Panc1 (cell line): Measurements from ENCODE around the gene NIPAL3.

Experiments used
- POLR2AphosphoS5 ChIP-seq: IDR thresholded peaks from 2 replicates; pipeline ENCODE4 v1.6.1; 2012; ENCODE audit warnings: mild to moderate bottlenecking, low read depth, low read length, moderate library complexity
- SIN3A ChIP-seq: IDR thresholded peaks from 2 replicates; pipeline ENCODE4 v1.6.1; 2012; ENCODE audit warnings: low read depth, mild to moderate bottlenecking, low read length, moderate library complexity, borderline replicate concordance; ENCODE audit not compliant: insufficient read depth
- TCF7L2 ChIP-seq: IDR thresholded peaks from 2 replicates; pipeline ENCODE4 v1.6.1; 2011; ENCODE audit warnings: mild to moderate bottlenecking, low read depth, low read length, inconsistent platforms
- TF ChIP-seq, protein P1 (sequence below), 2 experiments: IDR thresholded peaks; 2 replicates each; pipeline ENCODE4 v1.6.1; 2011 to 2012; ENCODE audit warnings: low read depth in 2 of 2, control low read depth in 1 of 2, low read length in 1 of 2, mild to moderate bottlenecking in 1 of 2, moderate library complexity in 1 of 2; ENCODE audit not compliant: insufficient read depth in 1 of 2
- TF ChIP-seq, protein P2 (sequence below): fragments of 450-650 bp; IDR thresholded peaks from 2 replicates; pipeline ENCODE4 v1.5.1; 2017; ENCODE audit warnings: mild to moderate bottlenecking

DNA sequence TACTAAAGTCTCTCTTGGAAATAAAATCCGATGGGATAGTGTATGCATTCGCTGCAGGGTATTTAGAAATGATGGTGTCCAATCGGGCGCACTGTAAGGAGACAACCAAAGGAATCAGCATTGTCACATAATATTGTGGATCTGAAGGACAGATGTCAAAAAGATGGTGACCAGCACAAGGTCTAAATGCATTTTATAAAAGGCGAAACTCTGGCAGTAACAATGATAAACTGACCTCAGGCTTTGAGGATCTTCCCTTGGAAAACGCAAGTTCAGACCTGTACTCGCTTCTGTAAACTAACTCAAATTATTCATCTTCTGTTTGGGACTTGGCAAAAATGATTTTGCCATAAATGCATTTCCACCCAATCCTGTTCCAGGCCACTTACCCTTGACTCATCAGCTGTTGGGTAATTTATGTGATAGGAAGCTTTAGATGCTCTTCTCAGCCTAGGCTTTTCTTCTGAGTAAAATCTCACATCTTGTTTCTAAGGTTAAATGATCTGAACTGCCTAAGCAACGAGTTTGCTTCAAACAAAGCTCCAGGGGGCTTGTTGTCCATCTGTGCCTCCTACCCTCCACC, 35.8 kb upstream of the NIPAL3 start:
- TF ChIP-seq POLR2AphosphoS5 (no peak), SIN3A (no peak), TCF7L2 (no peak)
- TF ChIP-seq, protein P1, sequence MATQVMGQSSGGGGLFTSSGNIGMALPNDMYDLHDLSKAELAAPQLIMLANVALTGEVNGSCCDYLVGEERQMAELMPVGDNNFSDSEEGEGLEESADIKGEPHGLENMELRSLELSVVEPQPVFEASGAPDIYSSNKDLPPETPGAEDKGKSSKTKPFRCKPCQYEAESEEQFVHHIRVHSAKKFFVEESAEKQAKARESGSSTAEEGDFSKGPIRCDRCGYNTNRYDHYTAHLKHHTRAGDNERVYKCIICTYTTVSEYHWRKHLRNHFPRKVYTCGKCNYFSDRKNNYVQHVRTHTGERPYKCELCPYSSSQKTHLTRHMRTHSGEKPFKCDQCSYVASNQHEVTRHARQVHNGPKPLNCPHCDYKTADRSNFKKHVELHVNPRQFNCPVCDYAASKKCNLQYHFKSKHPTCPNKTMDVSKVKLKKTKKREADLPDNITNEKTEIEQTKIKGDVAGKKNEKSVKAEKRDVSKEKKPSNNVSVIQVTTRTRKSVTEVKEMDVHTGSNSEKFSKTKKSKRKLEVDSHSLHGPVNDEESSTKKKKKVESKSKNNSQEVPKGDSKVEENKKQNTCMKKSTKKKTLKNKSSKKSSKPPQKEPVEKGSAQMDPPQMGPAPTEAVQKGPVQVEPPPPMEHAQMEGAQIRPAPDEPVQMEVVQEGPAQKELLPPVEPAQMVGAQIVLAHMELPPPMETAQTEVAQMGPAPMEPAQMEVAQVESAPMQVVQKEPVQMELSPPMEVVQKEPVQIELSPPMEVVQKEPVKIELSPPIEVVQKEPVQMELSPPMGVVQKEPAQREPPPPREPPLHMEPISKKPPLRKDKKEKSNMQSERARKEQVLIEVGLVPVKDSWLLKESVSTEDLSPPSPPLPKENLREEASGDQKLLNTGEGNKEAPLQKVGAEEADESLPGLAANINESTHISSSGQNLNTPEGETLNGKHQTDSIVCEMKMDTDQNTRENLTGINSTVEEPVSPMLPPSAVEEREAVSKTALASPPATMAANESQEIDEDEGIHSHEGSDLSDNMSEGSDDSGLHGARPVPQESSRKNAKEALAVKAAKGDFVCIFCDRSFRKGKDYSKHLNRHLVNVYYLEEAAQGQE (IDR thresholded peaks at IDR 0.05; ENCODE audit: insufficient read depth in 1 of 2, low read depth in 2 of 2, low read length in 1 of 2) = no peak
- TF ChIP-seq, protein P2, sequence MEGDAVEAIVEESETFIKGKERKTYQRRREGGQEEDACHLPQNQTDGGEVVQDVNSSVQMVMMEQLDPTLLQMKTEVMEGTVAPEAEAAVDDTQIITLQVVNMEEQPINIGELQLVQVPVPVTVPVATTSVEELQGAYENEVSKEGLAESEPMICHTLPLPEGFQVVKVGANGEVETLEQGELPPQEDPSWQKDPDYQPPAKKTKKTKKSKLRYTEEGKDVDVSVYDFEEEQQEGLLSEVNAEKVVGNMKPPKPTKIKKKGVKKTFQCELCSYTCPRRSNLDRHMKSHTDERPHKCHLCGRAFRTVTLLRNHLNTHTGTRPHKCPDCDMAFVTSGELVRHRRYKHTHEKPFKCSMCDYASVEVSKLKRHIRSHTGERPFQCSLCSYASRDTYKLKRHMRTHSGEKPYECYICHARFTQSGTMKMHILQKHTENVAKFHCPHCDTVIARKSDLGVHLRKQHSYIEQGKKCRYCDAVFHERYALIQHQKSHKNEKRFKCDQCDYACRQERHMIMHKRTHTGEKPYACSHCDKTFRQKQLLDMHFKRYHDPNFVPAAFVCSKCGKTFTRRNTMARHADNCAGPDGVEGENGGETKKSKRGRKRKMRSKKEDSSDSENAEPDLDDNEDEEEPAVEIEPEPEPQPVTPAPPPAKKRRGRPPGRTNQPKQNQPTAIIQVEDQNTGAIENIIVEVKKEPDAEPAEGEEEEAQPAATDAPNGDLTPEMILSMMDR = no peak
